H1 (cell line): ENCODE data around the gene TMEM200B.

Experiments used
- BACH1 ChIP-seq: IDR thresholded peaks from 2 replicates; pipeline ENCODE4 v1.6.1; 2012; ENCODE audit warnings: low read length, improper control_type of control experiment
- EGR1 ChIP-seq: IDR thresholded peaks from 2 replicates; pipeline ENCODE4 v1.6.1; 2011; ENCODE audit warnings: low read depth, low read length, borderline replicate concordance
- EZH2 ChIP-seq: fragments of 200-600 bp; sonication (generic); IDR thresholded peaks from 2 replicates; pipeline ENCODE4 v1.7.1; 2012; ENCODE audit warnings: low read depth, mild to moderate bottlenecking, moderate library complexity, low read length, inconsistent platforms; ENCODE audit not compliant: severe bottlenecking
- GABPA ChIP-seq: IDR thresholded peaks from 2 replicates; pipeline ENCODE4 v1.6.1; 2011; ENCODE audit warnings: mild to moderate bottlenecking, low read length, moderate library complexity, borderline replicate concordance; ENCODE audit not compliant: insufficient read depth
- SIX5 ChIP-seq: IDR thresholded peaks from 2 replicates; pipeline ENCODE4 v1.6.1; 2011; ENCODE audit warnings: mild to moderate bottlenecking, low read depth, low read length
- TAF1 ChIP-seq: IDR thresholded peaks from 2 replicates; pipeline ENCODE4 v1.6.1; 2011; ENCODE audit warnings: mild to moderate bottlenecking, low read depth, low read length
- ZNF274 ChIP-seq: IDR thresholded peaks from 2 replicates; pipeline ENCODE4 v1.7.0; 2012; ENCODE audit warnings: low read length, borderline replicate concordance; ENCODE audit errors: extremely low read depth

DNA sequence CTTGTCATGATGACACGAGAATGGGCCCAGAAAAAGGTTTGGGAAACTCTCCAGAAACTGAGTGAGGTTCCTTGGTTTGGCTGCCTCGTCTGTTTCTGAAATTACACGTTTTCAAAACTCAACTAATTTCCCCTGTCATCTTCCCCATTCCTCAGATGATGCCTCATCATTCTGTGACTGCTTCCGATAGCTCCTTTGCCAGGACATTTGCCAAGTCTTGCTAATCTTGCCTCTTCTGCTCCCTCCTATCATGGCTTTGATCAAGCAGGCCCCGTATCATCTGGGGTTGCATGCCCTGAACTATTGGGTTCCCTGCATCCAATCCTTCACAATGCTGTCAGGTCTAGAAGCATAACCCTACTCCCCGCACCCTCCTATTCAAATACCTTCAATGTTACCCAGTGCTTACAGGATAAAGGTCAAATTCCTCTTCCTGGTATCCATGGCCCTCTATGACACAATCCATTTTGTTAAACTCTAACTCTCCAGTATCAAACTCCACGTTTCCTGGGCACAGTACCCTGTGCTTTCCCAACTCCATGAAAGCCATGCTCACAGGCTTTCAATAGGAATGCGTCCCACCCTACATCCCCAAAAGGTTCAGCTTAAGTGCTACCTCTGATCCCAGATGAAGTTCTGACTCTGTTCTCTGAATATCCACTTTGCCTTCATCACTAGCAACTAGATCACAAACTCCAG, 22.2 kb upstream of the TMEM200B start:
- TF ChIP-seq BACH1 (no peak), SIX5 (no peak), GABPA (no peak), ZNF274 (no peak), EGR1 (no peak), TAF1 (no peak), EZH2 (no peak)
